HCT116 (cell line): ENCODE measurements around the gene FSTL4. TPM values are rescaled to one million over a fixed set of nuclear protein-coding genes. Genes with fewer than 3 reads are reported as not detected.

ENCODE experiments used
- ATAC-seq: fragments of 200-7000 bp; cut with Tn5 transposase; 2 replicates; pipeline ENCODE4 v1.9.1; 2020; ENCODE audit warnings: mild to moderate bottlenecking, moderate library complexity
- BruUV-seq: library from RNA; stranded (reverse); fragments of 400-500 nt; replicated peaks from 2 replicates; lab custom pipeline; 2021; lab: Mats Ljungman, UMichigan
- CTCF ChIA-PET: fragments of 300-600 bp; sonication (Branson Sonifier 250); formaldehyde crosslinking; loops from one replicate; lab custom pipeline; 2021; ENCODE audit warnings: antibody characterized with exemption; lab: Charles Lee
- POLR2A ChIA-PET: fragments of 300-600, 350-600 bp; sonication (Branson Sonifier 250); formaldehyde crosslinking; loops from one replicate; lab custom pipeline; 2021; ENCODE audit warnings: antibody characterized with exemption; lab: Charles Lee
- RAD21 ChIA-PET, 2 experiments: fragments of 300-600 bp; sonication (Branson Sonifier 250); formaldehyde crosslinking; loops; one replicate each; lab custom pipeline; 2023; ENCODE audit warnings: low total read pairs in 2 of 2; ENCODE audit not compliant: uncharacterized antibody in 2 of 2, unreplicated experiment in 2 of 2, low non-redundant PET in 1 of 2; lab: Charles Lee
- DNase-seq: peaks from one replicate; pipeline ENCODE4 v3.0.0-alpha.2; 2010; ENCODE audit warnings: low read depth, low spot score
- H2AFZ ChIP-seq: fragments of 200-600 bp; shearing (Covaris generic), sonication (generic); 2 replicates; pipeline ENCODE4 v1.6.1; 2017; ENCODE audit warnings: low read depth, mixed run types, mixed read lengths, antibody characterized with exemption, low read length; ENCODE audit not compliant: poor library complexity, severe bottlenecking
- H3K27ac ChIP-seq: 2 replicates; pipeline ENCODE4 v1.5.1; 2012; ENCODE audit warnings: low read depth, low read length
- H3K27me3 ChIP-seq: fragments of 200-600 bp; sonication (generic); 2 replicates; pipeline ENCODE4 v1.6.1; 2016; ENCODE audit warnings: mixed run types, low read length, mixed read lengths; ENCODE audit not compliant: insufficient read depth
- H3K36me3 ChIP-seq, 2 experiments: fragments of 200-500 bp in 1 of 2; fragments of 200-600 bp in 1 of 2; sonication (Bioruptor generic) in 1 of 2; sonication (generic) in 1 of 2; 2 replicates each; pipeline versions ENCODE4 v1.5.1 to v1.6.1; 2014 to 2016; ENCODE audit warnings: low read length in 2 of 2, inconsistent platforms in 1 of 2, mixed read lengths in 1 of 2, mixed run types in 1 of 2; ENCODE audit not compliant: insufficient read depth in 2 of 2, control insufficient read depth in 1 of 2
- H3K4me1 ChIP-seq, 2 experiments: fragments of 200-600 bp in 1 of 2; sonication (generic) in 1 of 2; 2 replicates each; pipeline versions ENCODE4 v1.5.1 to v1.6.1; 2012 to 2017; ENCODE audit warnings: low read length in 2 of 2, inconsistent platforms in 1 of 2, mild to moderate bottlenecking in 1 of 2, mixed read lengths in 1 of 2, mixed run types in 1 of 2, moderate library complexity in 1 of 2; ENCODE audit not compliant: insufficient read depth in 2 of 2, control insufficient read depth in 1 of 2
- H3K4me2 ChIP-seq: fragments of 200-600 bp; sonication (generic); 2 replicates; pipeline ENCODE4 v1.6.1; 2017; ENCODE audit warnings: mixed run types, low read length, mixed read lengths
- H3K4me3 ChIP-seq, 2 experiments: fragments of 200-600 bp in 1 of 2; sonication (generic) in 1 of 2; replicated peaks in 1 of 2; 2 replicates each; pipeline ENCODE4 v1.5.1; 2011 to 2016; ENCODE audit warnings: low read length in 2 of 2, control low read depth in 1 of 2, low read depth in 1 of 2, mild to moderate bottlenecking in 1 of 2, mixed read lengths in 1 of 2, mixed run types in 1 of 2
- H3K79me2 ChIP-seq: fragments of 200-600 bp; sonication (generic); 2 replicates; pipeline ENCODE4 v1.6.1; 2017; ENCODE audit warnings: mild to moderate bottlenecking, mixed run types, low read length, moderate library complexity, mixed read lengths; ENCODE audit not compliant: insufficient read depth
- H3K9ac ChIP-seq: fragments of 200-600 bp; sonication (generic); 2 replicates; pipeline ENCODE4 v1.6.1; 2016; ENCODE audit warnings: low read length, mixed read lengths
- H3K9me2 ChIP-seq: fragments of 200-600 bp; sonication (generic), shearing (Covaris generic); 2 replicates; pipeline ENCODE4 v1.6.1; 2017; ENCODE audit warnings: mixed run types, mild to moderate bottlenecking, moderate library complexity; ENCODE audit not compliant: insufficient read depth
- H3K9me3 ChIP-seq, 2 experiments: fragments of 200-500 bp in 1 of 2; fragments of 200-600 bp in 1 of 2; sonication (Bioruptor generic) in 1 of 2; sonication (generic) in 1 of 2; 2 replicates each; pipeline ENCODE4 v1.6.1; 2014 to 2017; ENCODE audit warnings: low read length in 2 of 2, mixed read lengths in 2 of 2, inconsistent platforms in 1 of 2, low read depth in 1 of 2, mild to moderate bottlenecking in 1 of 2, mixed run types in 1 of 2, moderate library complexity in 1 of 2; ENCODE audit not compliant: control insufficient read depth in 1 of 2, insufficient read depth in 1 of 2
- H4K20me1 ChIP-seq: fragments of 200-600 bp; sonication (generic), shearing (Covaris generic); 2 replicates; pipeline ENCODE4 v1.6.1; 2017; ENCODE audit warnings: mixed run types, mild to moderate bottlenecking, moderate library complexity; ENCODE audit not compliant: insufficient read depth
- CEBPB ChIP-seq: IDR thresholded peaks from 2 replicates; pipeline ENCODE4 v1.6.1; 2012; ENCODE audit warnings: low read depth
- EZH2phosphoT487 ChIP-seq: fragments of 200-600 bp; IDR thresholded peaks from 2 replicates; pipeline ENCODE4 v1.6.1; 2018; ENCODE audit warnings: antibody characterized with exemption, borderline replicate concordance
- RAD21 ChIP-seq: IDR thresholded peaks from 2 replicates; pipeline ENCODE4 v1.6.1; 2012; ENCODE audit warnings: low read depth, mild to moderate bottlenecking
- REST ChIP-seq: IDR thresholded peaks from 2 replicates; pipeline ENCODE4 v1.6.1; 2012; ENCODE audit warnings: low read depth
- SIN3A ChIP-seq: IDR thresholded peaks from 2 replicates; pipeline ENCODE4 v1.6.1; 2012; ENCODE audit warnings: low read depth
- SP1 ChIP-seq: IDR thresholded peaks from 2 replicates; pipeline ENCODE4 v1.6.1; 2012; ENCODE audit warnings: low read depth
- SRF ChIP-seq: IDR thresholded peaks from 2 replicates; pipeline ENCODE4 v1.6.1; 2012; ENCODE audit warnings: low read depth
- ZFX ChIP-seq: fragments of 450-650 bp; IDR thresholded peaks from 2 replicates; pipeline ENCODE4 v1.6.1; 2017
- ZNF274 ChIP-seq: fragments of 200-500 bp; sonication (Bioruptor generic); IDR thresholded peaks from 2 replicates; pipeline ENCODE4 v1.6.1; 2014; ENCODE audit warnings: mild to moderate bottlenecking, low read depth, low read length, inconsistent platforms
- intact Hi-C: fragments of 100-400 bp; cut with micrococcal nuclease; formaldehyde crosslinking; loops from 2 replicates; pipeline ENCODE4 v1.10.0; 2022
- total RNA-seq: library from RNA; stranded (reverse); gene quantifications from one replicate; pipeline ENCODE4 v1.2.1, GENCODE V29; 2021; ENCODE audit not compliant: unreplicated experiment
- TF ChIP-seq, protein P1 (sequence below), 3 experiments: fragments of 200-600 bp in 1 of 3; sonication (generic) in 1 of 3; IDR thresholded peaks in 2 of 3; conservative IDR thresholded peaks in 1 of 3; 2 replicates each; pipeline ENCODE4 v1.5.1; 2012 to 2017; ENCODE audit warnings: low read depth in 2 of 3, low read length in 2 of 3, antibody characterized with exemption in 1 of 3, borderline replicate concordance in 1 of 3, control low read depth in 1 of 3, mild to moderate bottlenecking in 1 of 3, mixed read lengths in 1 of 3, mixed run types in 1 of 3, moderate library complexity in 1 of 3; ENCODE audit not compliant: insufficient read depth in 1 of 3

Gene FSTL4
- total RNA-seq, 1 experiment from 2014 or later = 0.37 TPM

GRCh38 chr5:133466556-133467334 lies 145.6 kb downstream of the FSTL4 start:
- ATAC-seq (no peak), DNase-seq (no peak)
- Histone ChIP-seq H3K4me1 (no peaks in the 10 kb centered on the region), H3K27ac (no peak overlapping the region), H3K27me3 (peaks cover 4% of the 10 kb centered on the region; the same call in 1 of the 2 replicates), H4K20me1 (no peaks in the 10 kb centered on the region), H3K4me3 (no peak overlapping the region), H3K9me3 (no peaks in the 10 kb centered on the region), H3K9me2 (no peaks in the 10 kb centered on the region), H3K9ac (no peak overlapping the region), H3K36me3 (no peaks in the 10 kb centered on the region), H2AFZ (no peak overlapping the region), H3K4me2 (no peak overlapping the region), H3K79me2 (no peaks in the 10 kb centered on the region)
- intact Hi-C loops = no loop called here
- ChIA-PET CTCF (no interaction called here), RAD21 (no interaction called here), POLR2A (no interaction called here)
- BruUV-seq = no TSS peak
- TF ChIP-seq REST (no peak), SIN3A (no peak), RAD21 (no peak), EZH2phosphoT487 (no peak), ZNF274 (no peak), SRF (no peak), SP1 (no peak), ZFX (no peak), CEBPB (no peak)
- TF ChIP-seq, protein P1, sequence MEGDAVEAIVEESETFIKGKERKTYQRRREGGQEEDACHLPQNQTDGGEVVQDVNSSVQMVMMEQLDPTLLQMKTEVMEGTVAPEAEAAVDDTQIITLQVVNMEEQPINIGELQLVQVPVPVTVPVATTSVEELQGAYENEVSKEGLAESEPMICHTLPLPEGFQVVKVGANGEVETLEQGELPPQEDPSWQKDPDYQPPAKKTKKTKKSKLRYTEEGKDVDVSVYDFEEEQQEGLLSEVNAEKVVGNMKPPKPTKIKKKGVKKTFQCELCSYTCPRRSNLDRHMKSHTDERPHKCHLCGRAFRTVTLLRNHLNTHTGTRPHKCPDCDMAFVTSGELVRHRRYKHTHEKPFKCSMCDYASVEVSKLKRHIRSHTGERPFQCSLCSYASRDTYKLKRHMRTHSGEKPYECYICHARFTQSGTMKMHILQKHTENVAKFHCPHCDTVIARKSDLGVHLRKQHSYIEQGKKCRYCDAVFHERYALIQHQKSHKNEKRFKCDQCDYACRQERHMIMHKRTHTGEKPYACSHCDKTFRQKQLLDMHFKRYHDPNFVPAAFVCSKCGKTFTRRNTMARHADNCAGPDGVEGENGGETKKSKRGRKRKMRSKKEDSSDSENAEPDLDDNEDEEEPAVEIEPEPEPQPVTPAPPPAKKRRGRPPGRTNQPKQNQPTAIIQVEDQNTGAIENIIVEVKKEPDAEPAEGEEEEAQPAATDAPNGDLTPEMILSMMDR (IDR thresholded peaks at IDR 0.05 in 2 of 3, conservative IDR thresholded peaks at IDR 0.05 in 1 of 3; ENCODE audit: borderline replicate concordance in 1 of 3, insufficient read depth in 1 of 3, low read depth in 2 of 3, low read length in 2 of 3) = no peak
